SK-N-SH (cell line): Measurements from ENCODE around the gene PBX3.

ENCODE experiments used
- NRF1 ChIP-seq: IDR thresholded peaks from 2 replicates; pipeline ENCODE4 v1.6.1; 2012; ENCODE audit warnings: low read depth, mild to moderate bottlenecking, low read length
- YY1 ChIP-seq: IDR thresholded peaks from 2 replicates; pipeline ENCODE4 v1.4.0; 2012; ENCODE audit warnings: low read depth, mild to moderate bottlenecking

GRCh38 chr9:125745682-125746016 is 1.5 kb upstream of the PBX3 start:
- TF ChIP-seq YY1 (no peak), NRF1 (no peak)
